Endothelial cell of umbilical vein (primary cell): ENCODE results near the gene ARHGAP9. TPM values are rescaled to one million over a fixed set of nuclear protein-coding genes. Genes with fewer than 3 reads are reported as not detected.

Experiments
- BruUV-seq: library from RNA; stranded (reverse); fragments of 400-500 nt; replicated peaks from 2 replicates; lab custom pipeline; 2021; lab: Mats Ljungman, UMichigan
- CTCF ChIA-PET: fragments of 300-600, 350-600 bp; sonication (Branson Sonifier 250); formaldehyde crosslinking; loops from one replicate; lab custom pipeline; 2021; ENCODE audit warnings: antibody characterized with exemption, inconsistent platforms; lab: Charles Lee
- POLR2A ChIA-PET: fragments of 300-600, 350-600 bp; sonication (Branson Sonifier 250); formaldehyde crosslinking; loops from one replicate; lab custom pipeline; 2021; ENCODE audit warnings: antibody characterized with exemption, inconsistent platforms; lab: Charles Lee
- DNase-seq: peaks from one replicate; pipeline ENCODE4 v3.0.0-alpha.2; 2011; ENCODE audit warnings: low read depth, low spot score
- FAIRE-seq: peaks from 2 replicates; lab custom pipeline; 2011; peaks lifted over from hg19 to GRCh38; lab: Jason Lieb, UNC
- H2AFZ ChIP-seq: 2 replicates; pipeline ENCODE4 v1.6.0; 2012; ENCODE audit warnings: low read depth, low read length, control low read depth, inconsistent platforms
- H3K27ac ChIP-seq: 2 replicates; pipeline ENCODE4 v1.5.1; 2011; ENCODE audit warnings: low read depth, mild to moderate bottlenecking, control low read depth, low read length, moderate library complexity; ENCODE audit not compliant: insufficient read depth
- H3K27me3 ChIP-seq, 2 experiments: 2 replicates each; pipeline versions ENCODE4 v1.6.0 to v1.6.1; 2011; ENCODE audit warnings: low read length in 2 of 2, mixed read lengths in 1 of 2; ENCODE audit not compliant: control insufficient read depth in 2 of 2, insufficient read depth in 2 of 2
- H3K36me3 ChIP-seq, 2 experiments: 2 replicates in 1 of 2; 3 replicates in 1 of 2; pipeline ENCODE4 v1.5.1; 2011; ENCODE audit warnings: low read length in 2 of 2, mild to moderate bottlenecking in 1 of 2, moderate library complexity in 1 of 2; ENCODE audit not compliant: control insufficient read depth in 2 of 2, insufficient read depth in 2 of 2; ENCODE audit errors: extremely low read depth in 1 of 2
- H3K4me1 ChIP-seq: 3 replicates; pipeline ENCODE4 v1.5.1; 2011; ENCODE audit warnings: mild to moderate bottlenecking, low read length; ENCODE audit not compliant: control insufficient read depth, insufficient read depth; ENCODE audit errors: extremely low read depth
- H3K4me2 ChIP-seq: 2 replicates; pipeline ENCODE4 v1.6.1; 2011; ENCODE audit warnings: low read length, control low read depth, mixed read lengths; ENCODE audit not compliant: insufficient read depth
- H3K4me3 ChIP-seq, 3 experiments: fragments of 200-600 bp in 1 of 3; sonication (generic), shearing (Covaris generic) in 1 of 3; replicated peaks in 1 of 3; 2 replicates each; pipeline ENCODE4 v1.5.1; 2011 to 2016; ENCODE audit warnings: control low read depth in 3 of 3, low read length in 3 of 3, mild to moderate bottlenecking in 2 of 3, inconsistent platforms in 1 of 3, low read depth in 1 of 3, moderate library complexity in 1 of 3; ENCODE audit not compliant: insufficient read depth in 1 of 3
- H3K79me2 ChIP-seq: 2 replicates; pipeline ENCODE4 v1.6.0; 2012; ENCODE audit warnings: low read length, inconsistent platforms; ENCODE audit not compliant: control insufficient read depth, insufficient read depth
- H3K9ac ChIP-seq: replicated peaks from 2 replicates; pipeline ENCODE3; 2011; ENCODE audit warnings: low read length, control low read depth; ENCODE audit not compliant: insufficient read depth; ENCODE audit errors: extremely low read depth
- H3K9me1 ChIP-seq: replicated peaks from 3 replicates; pipeline ENCODE4 v1.6.0; 2011; ENCODE audit warnings: mild to moderate bottlenecking, low read length; ENCODE audit not compliant: control insufficient read depth, insufficient read depth; ENCODE audit errors: extremely low read depth
- H3K9me3 ChIP-seq: replicated peaks from 2 replicates; pipeline ENCODE4 v1.5.1; 2012; ENCODE audit warnings: low read length, inconsistent platforms; ENCODE audit not compliant: control insufficient read depth, insufficient read depth
- H4K20me1 ChIP-seq: replicated peaks from 2 replicates; pipeline ENCODE3; 2011; ENCODE audit warnings: mild to moderate bottlenecking, low read length; ENCODE audit not compliant: control insufficient read depth, insufficient read depth; ENCODE audit errors: extremely low read depth
- EZH2 ChIP-seq: IDR thresholded peaks from 2 replicates; pipeline ENCODE4 v1.6.1; 2012; ENCODE audit warnings: borderline replicate concordance, low read depth, mild to moderate bottlenecking, moderate library complexity, low read length, inconsistent platforms; ENCODE audit not compliant: severe bottlenecking
- FOS ChIP-seq: IDR thresholded peaks from 2 replicates; pipeline ENCODE4 v1.6.1; 2011; ENCODE audit warnings: mild to moderate bottlenecking, low read length, moderate library complexity, borderline replicate concordance; ENCODE audit not compliant: insufficient read depth
- GATA2 ChIP-seq: IDR thresholded peaks from 2 replicates; pipeline ENCODE4 v1.7.0; 2011; ENCODE audit warnings: low read depth, mild to moderate bottlenecking, moderate library complexity, mixed read lengths, low read length; ENCODE audit not compliant: insufficient read length, insufficient read depth
- JUN ChIP-seq: IDR thresholded peaks from 2 replicates; pipeline ENCODE4 v1.6.1; 2011; ENCODE audit warnings: borderline replicate concordance, low read depth; ENCODE audit not compliant: insufficient read length, insufficient read depth
- MYC ChIP-seq: IDR thresholded peaks from one replicate; pipeline ENCODE4 v1.6.1; 2011; ENCODE audit warnings: mild to moderate bottlenecking, low read depth, low read length
- POLR2A ChIP-seq: IDR thresholded peaks from 2 replicates; pipeline ENCODE4 v1.6.1; 2012; ENCODE audit warnings: low read depth, mild to moderate bottlenecking, control low read depth, low read length
- POLR2AphosphoS5 ChIP-seq: IDR thresholded peaks from 2 replicates; pipeline ENCODE4 v1.6.1; 2012; ENCODE audit warnings: low read depth, mild to moderate bottlenecking, control low read depth, low read length, moderate library complexity; ENCODE audit not compliant: insufficient read depth
- dilution Hi-C: fragments of 300-500 bp; cut with MboI; formaldehyde crosslinking; loops from one replicate; pipeline ENCODE4 v1.15.0; 2019; ENCODE audit warnings: low sequenced_read_pairs; ENCODE audit not compliant: extremely low pct_ligation_motif_present
- intact Hi-C: fragments of 100-400 bp; cut with micrococcal nuclease; formaldehyde crosslinking; loops from one replicate; pipeline ENCODE4 v1.10.0; 2022
- polyA plus RNA-seq, 4 experiments: library from polyadenylated mRNA; depleted of rRNA in 3 of 4; stranded (reverse) in 3 of 4; unstranded in 1 of 4; fragments of >200 nt; gene quantifications; 2 replicates each; pipeline versions ENCODE4 v1.2.1 to v1.2.3, GENCODE V29; 2011 to 2012; ENCODE audit warnings: missing spikeins in 1 of 4
- total RNA-seq: library from RNA; stranded (reverse); gene quantifications from 2 replicates; pipeline ENCODE4 v1.2.3, GENCODE V29; 2021
- TF ChIP-seq, protein P1 (sequence below), 2 donors: IDR thresholded peaks; 1 replicate in 1 of 2; 2 replicates in 1 of 2; pipeline ENCODE4 v1.5.1; 2011; ENCODE audit warnings: low read length in 2 of 2, mild to moderate bottlenecking in 2 of 2, moderate library complexity in 2 of 2, control low read depth in 1 of 2, inconsistent platforms in 1 of 2, low read depth in 1 of 2; ENCODE audit not compliant: insufficient read depth in 1 of 2; ENCODE audit errors: extremely low read depth in 1 of 2
- TF ChIP-seq, protein P2 (sequence below): IDR thresholded peaks from 2 replicates; pipeline ENCODE4 v1.6.1; 2011; ENCODE audit not compliant: insufficient read depth, insufficient read length

ARHGAP9 gene
- total and polyA plus RNA-seq, 2 donors (not counting 3 experiments of a cell fraction or from before 2014, with no cell fraction given), result 0.25 to 0.38 TPM

DNA sequence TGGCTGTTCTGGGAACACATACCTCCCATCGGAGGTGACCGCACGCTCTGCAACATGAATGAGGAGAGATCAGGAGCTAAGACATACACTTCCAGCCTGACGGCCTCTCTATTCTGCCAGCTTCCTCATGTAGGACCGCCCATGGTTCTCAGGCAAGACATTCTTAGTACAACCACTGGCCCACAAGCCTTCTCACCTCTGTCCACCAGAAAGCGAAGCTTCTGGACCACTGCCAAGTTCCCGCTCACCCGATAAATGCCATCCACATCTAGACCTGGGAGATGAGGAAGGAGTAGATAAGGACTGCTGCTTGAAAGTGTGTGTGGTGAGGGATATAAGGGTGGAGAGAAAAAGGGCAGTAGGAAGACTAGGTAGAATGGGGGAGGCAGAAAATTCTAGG lies 5.2 kb downstream of the ARHGAP9 start:
- CTCF ChIA-PET, result interaction anchor here (1.2 to 2.8 kb wide), 5 partner anchors 9 to 109 kb away, joined by 3 to 18 read pairs (median 4); partner anchors contain the start of genes GLI1 and MARS1
- Histone ChIP-seq H4K20me1 (no peaks in the 10 kb centered on the region), H3K27ac (no peak overlapping the region), H3K4me3 (no peak overlapping the region), H2AFZ (no peak overlapping the region), H3K9me3 (no peaks in the 10 kb centered on the region), H3K4me2 (no peak overlapping the region), H3K27me3 (peaks cover 48 to 66% of the 10 kb centered on the region in 2 experiments), H3K36me3 (no peaks in the 10 kb centered on the region), H3K4me1 (peaks cover 8% of the 10 kb centered on the region), H3K9ac (no peak overlapping the region), H3K79me2 (no peaks in the 10 kb centered on the region), H3K9me1 (no peaks in the 10 kb centered on the region)
- intact Hi-C loops, result no loop called here
- dilution Hi-C loops, result no loop called here
- POLR2A ChIA-PET, result no interaction called here
- no TSS peak for BruUV-seq
- FAIRE-seq (no peak), DNase-seq (no peak)
- no peak for TF ChIP-seq GATA2
- TF ChIP-seq EZH2, result no peak
- no peak for TF ChIP-seq MYC
- no peak for TF ChIP-seq JUN
- TF ChIP-seq, protein P1, sequence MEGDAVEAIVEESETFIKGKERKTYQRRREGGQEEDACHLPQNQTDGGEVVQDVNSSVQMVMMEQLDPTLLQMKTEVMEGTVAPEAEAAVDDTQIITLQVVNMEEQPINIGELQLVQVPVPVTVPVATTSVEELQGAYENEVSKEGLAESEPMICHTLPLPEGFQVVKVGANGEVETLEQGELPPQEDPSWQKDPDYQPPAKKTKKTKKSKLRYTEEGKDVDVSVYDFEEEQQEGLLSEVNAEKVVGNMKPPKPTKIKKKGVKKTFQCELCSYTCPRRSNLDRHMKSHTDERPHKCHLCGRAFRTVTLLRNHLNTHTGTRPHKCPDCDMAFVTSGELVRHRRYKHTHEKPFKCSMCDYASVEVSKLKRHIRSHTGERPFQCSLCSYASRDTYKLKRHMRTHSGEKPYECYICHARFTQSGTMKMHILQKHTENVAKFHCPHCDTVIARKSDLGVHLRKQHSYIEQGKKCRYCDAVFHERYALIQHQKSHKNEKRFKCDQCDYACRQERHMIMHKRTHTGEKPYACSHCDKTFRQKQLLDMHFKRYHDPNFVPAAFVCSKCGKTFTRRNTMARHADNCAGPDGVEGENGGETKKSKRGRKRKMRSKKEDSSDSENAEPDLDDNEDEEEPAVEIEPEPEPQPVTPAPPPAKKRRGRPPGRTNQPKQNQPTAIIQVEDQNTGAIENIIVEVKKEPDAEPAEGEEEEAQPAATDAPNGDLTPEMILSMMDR (IDR thresholded peaks at IDR 0.05; ENCODE audit: extremely low read depth in 1 of 2, insufficient read depth in 1 of 2, low read depth in 1 of 2, low read length in 2 of 2), result no peak
- TF ChIP-seq POLR2AphosphoS5, result no peak
- no peak for TF ChIP-seq POLR2A
- TF ChIP-seq, protein P2, sequence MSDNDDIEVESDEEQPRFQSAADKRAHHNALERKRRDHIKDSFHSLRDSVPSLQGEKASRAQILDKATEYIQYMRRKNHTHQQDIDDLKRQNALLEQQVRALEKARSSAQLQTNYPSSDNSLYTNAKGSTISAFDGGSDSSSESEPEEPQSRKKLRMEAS, result no peak
- TF ChIP-seq FOS, result no peak
